HepG2 (cell line): ENCODE measurements around the gene SEC24D. TPM values are rescaled to one million over a fixed set of nuclear protein-coding genes. Genes with fewer than 3 reads are reported as not detected.

ENCODE experiments used
- ATAC-seq: fragments of 200-7000 bp; cut with Tn5 transposase; 3 replicates; pipeline ENCODE4 v1.9.1; 2020; ENCODE audit warnings: mild to moderate bottlenecking, moderate library complexity
- BruUV-seq: library from RNA; stranded (reverse); fragments of 400-500 nt; replicated peaks from 2 replicates; lab custom pipeline; 2021; lab: Mats Ljungman, UMichigan
- CTCF ChIA-PET: fragments of 300-600 bp; formaldehyde crosslinking; extraction: SDS; loops from one replicate; lab custom pipeline; 2021; ENCODE audit warnings: low total read pairs, inconsistent platforms, low intra/inter-chr PET ratio; lab: Yijun Ruan, JAX
- POLR2A ChIA-PET: fragments of 350-600 bp; sonication (Branson Sonifier 250); formaldehyde crosslinking; loops from one replicate; lab custom pipeline; 2020; ENCODE audit warnings: antibody characterized with exemption, inconsistent platforms; lab: Yijun Ruan, JAX
- DNase-seq: peaks from one replicate; pipeline ENCODE4 v3.0.0-alpha.2; 2015; ENCODE audit warnings: low spot score
- FAIRE-seq: peaks from 3 replicates; lab custom pipeline; 2011; peaks lifted over from hg19 to GRCh38; lab: Jason Lieb, UNC
- H2AFZ ChIP-seq: one replicate; pipeline ENCODE4 v1.6.1; 2011; ENCODE audit warnings: low read length, inconsistent platforms
- H3K27ac ChIP-seq: fragments of 300-600 bp; 3 replicates; pipeline ENCODE4 v1.8.0; 2011; ENCODE audit warnings: mixed run types, mild to moderate bottlenecking, mixed read lengths, low read length, inconsistent platforms; ENCODE audit not compliant: insufficient read depth; ENCODE audit errors: extremely low read length
- H3K27me3 ChIP-seq, 2 experiments: fragments of 200-600 bp in 1 of 2; 2 replicates in 1 of 2; 3 replicates in 1 of 2; pipeline versions ENCODE4 v1.6.0 to v1.8.0; 2011; ENCODE audit warnings: low read length in 2 of 2, mild to moderate bottlenecking in 2 of 2, moderate library complexity in 2 of 2, inconsistent platforms in 1 of 2; ENCODE audit not compliant: insufficient read depth in 2 of 2, control insufficient read depth in 1 of 2
- H3K36me3 ChIP-seq, 2 experiments: fragments of 200-600 bp in 1 of 2; replicated peaks in 1 of 2; 2 replicates in 1 of 2; 3 replicates in 1 of 2; pipeline versions ENCODE4 v1.5.1 to v1.8.0; 2011; ENCODE audit warnings: low read length in 2 of 2, inconsistent platforms in 1 of 2; ENCODE audit not compliant: insufficient read depth in 2 of 2, control insufficient read depth in 1 of 2
- H3K4me1 ChIP-seq: 2 replicates; pipeline ENCODE4 v1.5.1; 2012; ENCODE audit warnings: low read length, inconsistent platforms; ENCODE audit not compliant: insufficient read depth
- H3K4me2 ChIP-seq: 2 replicates; pipeline ENCODE4 v1.6.0; 2011; ENCODE audit warnings: low read depth, low read length, inconsistent platforms
- H3K4me3 ChIP-seq, 3 experiments: fragments of 200-600 bp in 1 of 3; sonication (generic), shearing (Covaris generic) in 1 of 3; replicated peaks in 1 of 3; 2 replicates each; pipeline ENCODE4 v1.5.1; 2011 to 2016; ENCODE audit warnings: low read length in 3 of 3, inconsistent platforms in 2 of 3, low read depth in 2 of 3, mild to moderate bottlenecking in 2 of 3, control low read depth in 1 of 3, mixed read lengths in 1 of 3; ENCODE audit not compliant: insufficient read depth in 1 of 3
- H3K79me2 ChIP-seq: one replicate; pipeline ENCODE4 v1.6.1; 2011; ENCODE audit warnings: low read length, inconsistent platforms; ENCODE audit not compliant: insufficient read depth
- H3K9ac ChIP-seq: 2 replicates; pipeline ENCODE4 v1.6.0; 2011; ENCODE audit warnings: mild to moderate bottlenecking, low read depth, low read length, inconsistent platforms; ENCODE audit not compliant: insufficient read depth
- H3K9me3 ChIP-seq: 2 replicates; pipeline ENCODE4 v1.5.1; 2012; ENCODE audit warnings: mild to moderate bottlenecking, low read length
- H4K20me1 ChIP-seq: 2 replicates; pipeline ENCODE4 v1.6.0; 2011; ENCODE audit warnings: inconsistent platforms, mild to moderate bottlenecking, low read length, moderate library complexity; ENCODE audit not compliant: insufficient read depth
- AHR ChIP-seq: IDR thresholded peaks from 2 replicates; pipeline ENCODE4 v1.6.1; 2018; ENCODE audit warnings: missing genetic modification reagents, missing compliant biosample characterization
- CC2D1A ChIP-seq: sonication (generic); formaldehyde crosslinking; IDR thresholded peaks from 2 replicates; pipeline ENCODE4 v1.8.1; 2023; ENCODE audit warnings: mild to moderate bottlenecking, missing genetic modification reagents
- CHD4 ChIP-seq: fragments of 200-600 bp; sonication (generic); IDR thresholded peaks from 2 replicates; pipeline ENCODE4 v1.7.0; 2017; ENCODE audit warnings: mild to moderate bottlenecking, low read length, borderline replicate concordance
- DNMT1 ChIP-seq: sonication (generic); formaldehyde crosslinking; IDR thresholded peaks from 2 replicates; pipeline ENCODE4 v1.5.1; 2020; ENCODE audit warnings: mild to moderate bottlenecking, missing genetic modification reagents
- IRF9 ChIP-seq: sonication (generic); formaldehyde crosslinking; IDR thresholded peaks from 2 replicates; pipeline ENCODE4 v1.8.0; 2022; ENCODE audit warnings: missing genetic modification reagents, mild to moderate bottlenecking, borderline replicate concordance
- MAX ChIP-seq: IDR thresholded peaks from 2 replicates; pipeline ENCODE4 v1.6.1; 2012; ENCODE audit warnings: inconsistent platforms
- MZF1 ChIP-seq: sonication (generic); formaldehyde crosslinking; IDR thresholded peaks from 2 replicates; pipeline ENCODE4 v1.8.1; 2023; ENCODE audit warnings: mild to moderate bottlenecking, missing genetic modification reagents, borderline replicate concordance
- PRDM10 ChIP-seq: sonication (generic); formaldehyde crosslinking; IDR thresholded peaks from 2 replicates; pipeline ENCODE4 v1.4.0; 2020; ENCODE audit warnings: low read depth, missing genetic modification reagents
- ZKSCAN8 ChIP-seq: IDR thresholded peaks from 2 replicates; pipeline ENCODE4 v1.6.1; 2016; ENCODE audit warnings: borderline replicate concordance, missing genetic modification reagents, missing compliant biosample characterization
- ZNF30 ChIP-seq: sonication (generic); formaldehyde crosslinking; IDR thresholded peaks from 2 replicates; pipeline ENCODE4 v1.5.0; 2020; ENCODE audit warnings: mild to moderate bottlenecking, missing genetic modification reagents
- ZNF772 ChIP-seq: sonication (generic); formaldehyde crosslinking; IDR thresholded peaks from 2 replicates; pipeline ENCODE4 v1.5.0; 2020; ENCODE audit warnings: mild to moderate bottlenecking, missing genetic modification reagents
- WGBS: methylation state at CpG from one replicate; pipeline ENCODE4 v1.1.6; 2017; ENCODE audit warnings: low lambda C conversion rate; 5-methylcytosine and 5-hydroxymethylcytosine counted together
- in situ Hi-C: cut with HindIII; loops from 2 replicates; pipeline ENCODE4 v1.10.0; 2017; ENCODE audit warnings: low pct_unique_long_range_greater_than_20kb; ENCODE audit not compliant: extremely low pct_ligation_motif_present
- intact Hi-C: fragments of 100-400 bp; cut with micrococcal nuclease; formaldehyde crosslinking; loops from one replicate; pipeline ENCODE4 v1.10.0; 2022; ENCODE audit not compliant: unreplicated experiment
- polyA plus RNA-seq, 8 experiments: library from polyadenylated mRNA; depleted of rRNA in 3 of 8; stranded (reverse) in 7 of 8; unstranded in 1 of 8; fragments of >200 nt; fragmentation: Illumina TruSeq in 4 of 8; extraction: Trizol in 4 of 8; gene quantifications; 2 replicates each; pipeline versions ENCODE4 v1.2.1 to v1.2.3, GENCODE V29; 2011 to 2016; ENCODE audit warnings: low read depth in 4 of 8, missing spikeins in 1 of 8, mixed read lengths in 1 of 8; ENCODE audit not compliant: insufficient read depth in 1 of 8
- total RNA-seq, 5 experiments: library from RNA; depleted of rRNA; stranded (reverse); fragments of >200 nt; fragmentation: Illumina TruSeq; extraction: Trizol; gene quantifications; 2 replicates each; pipeline ENCODE4 v1.2.3, GENCODE V29; 2016; ENCODE audit warnings: low read depth in 1 of 5

SEC24D gene
- total and polyA plus RNA-seq, 2 of the 13 experiments (the other 11 are each of a cell fraction or from before 2014, with no cell fraction given): 30.0 to 51.1 TPM

DNA sequence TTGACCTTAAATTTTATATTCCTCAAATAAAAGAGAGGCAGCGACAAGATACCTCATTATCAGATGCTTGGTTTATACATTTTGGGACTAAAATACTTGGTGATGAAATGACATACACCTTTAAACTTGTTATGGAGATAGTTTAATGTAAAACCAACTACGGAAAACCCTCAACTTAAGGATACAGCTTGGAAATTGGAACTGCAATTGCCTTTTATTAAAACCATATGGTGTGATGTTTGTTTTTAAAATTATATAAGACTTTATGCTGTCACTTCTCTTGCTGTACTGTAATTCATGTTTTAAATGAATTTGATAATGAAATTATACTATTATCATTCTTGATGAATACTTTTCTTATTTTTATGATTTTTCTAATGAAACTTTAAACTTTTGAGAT, 124.9 kb downstream of the SEC24D start:
- Histone ChIP-seq H2AFZ (no peak overlapping the region), H3K9me3 (no peaks in the 10 kb centered on the region), H3K4me2 (no peak overlapping the region), H3K9ac (no peak overlapping the region), H3K27me3 (no peaks in the 10 kb centered on the region), H4K20me1 (no peaks in the 10 kb centered on the region), H3K27ac (no peak overlapping the region), H3K36me3 (peaks cover 4 to 32% of the 10 kb centered on the region in 2 experiments), H3K79me2 (no peaks in the 10 kb centered on the region), H3K4me3 (no peak overlapping the region), H3K4me1 (no peaks in the 10 kb centered on the region)
- intact Hi-C loops: no loop called here
- FAIRE-seq: no peak
- 98% methylated on average over 2 of the region's 2 CpGs for WGBS
- in situ Hi-C loops: no loop called here
- ChIA-PET CTCF (no interaction called here), POLR2A (interaction anchor here (1.0 kb wide), 1 partner anchor 9 kb away, joined by 3 read pairs; no protein-coding TSS in a partner anchor)
- DNase-seq: no peak
- no TSS peak for BruUV-seq
- TF ChIP-seq ZKSCAN8 (no peak), ZNF772 (CRISPR knock-in tag) (no peak), PRDM10 (CRISPR knock-in tag) (no peak), AHR (CRISPR knock-in tag) (no peak), CHD4 (no peak), MZF1 (CRISPR knock-in tag) (no peak), CC2D1A (no peak), MAX (no peak), IRF9 (no peak), ZNF30 (CRISPR knock-in tag) (no peak), DNMT1 (CRISPR knock-in tag) (no peak)
- no peak for ATAC-seq
